KMS-11 (cell line): Measurements from ENCODE around the gene SLC19A1.

ENCODE experiments used
- H2AFZ ChIP-seq: fragments of 200-600 bp; sonication (generic); 2 replicates; pipeline ENCODE4 v1.6.1; 2016; ENCODE audit warnings: antibody characterized with exemption, mixed run types, low read depth
- H3K27ac ChIP-seq: fragments of 200-600 bp; sonication (generic); 2 replicates; pipeline ENCODE4 v1.6.1; 2016; ENCODE audit warnings: mild to moderate bottlenecking, mixed run types
- H3K27me3 ChIP-seq: fragments of 200-600 bp; sonication (generic); 2 replicates; pipeline ENCODE4 v1.6.1; 2017; ENCODE audit warnings: mild to moderate bottlenecking, low read depth, mixed run types, moderate library complexity; ENCODE audit not compliant: insufficient read depth
- H3K36me3 ChIP-seq: fragments of 200-600 bp; sonication (generic); 2 replicates; pipeline ENCODE4 v1.6.1; 2017; ENCODE audit warnings: mild to moderate bottlenecking, mixed run types; ENCODE audit not compliant: insufficient read depth
- H3K4me1 ChIP-seq: fragments of 200-600 bp; sonication (generic); 2 replicates; pipeline ENCODE4 v1.6.1; 2016; ENCODE audit warnings: mild to moderate bottlenecking, low read depth, mixed run types; ENCODE audit not compliant: poor library complexity, severe bottlenecking
- H3K4me2 ChIP-seq: fragments of 200-600 bp; sonication (generic); 2 replicates; pipeline ENCODE4 v1.7.0; 2016; ENCODE audit warnings: mild to moderate bottlenecking, mixed run types
- H3K4me3 ChIP-seq: fragments of 200-600 bp; sonication (generic); IDR thresholded peaks from 2 replicates; pipeline ENCODE4 v1.6.1; 2017; ENCODE audit warnings: low read depth, low read length, mixed read lengths; ENCODE audit not compliant: insufficient read depth
- H3K79me2 ChIP-seq: fragments of 200-600 bp; sonication (generic); 2 replicates; pipeline ENCODE4 v1.6.1; 2016; ENCODE audit warnings: low read depth, mixed run types; ENCODE audit not compliant: insufficient read depth
- H3K9ac ChIP-seq: fragments of 200-600 bp; sonication (generic); 2 replicates; pipeline ENCODE4 v1.6.1; 2016; ENCODE audit warnings: mild to moderate bottlenecking, mixed run types
- H4K20me1 ChIP-seq: fragments of 200-600 bp; sonication (generic); 2 replicates; pipeline ENCODE4 v1.6.1; 2016; ENCODE audit warnings: mild to moderate bottlenecking, mixed run types; ENCODE audit not compliant: insufficient read depth
- CTCF ChIP-seq: fragments of 200-600 bp; sonication (generic); conservative IDR thresholded peaks from 2 replicates; pipeline ENCODE4 v1.6.1; 2017; ENCODE audit warnings: low read depth, mild to moderate bottlenecking, antibody characterized with exemption, low read length, moderate library complexity, mixed read lengths

SLC19A1 gene

GRCh38 chr21:45456584-45457160 is 85.6 kb downstream of the SLC19A1 start:
- Histone ChIP-seq H3K79me2 (no peaks in the 10 kb centered on the region), H3K36me3 (no peaks in the 10 kb centered on the region), H3K27ac (no peak overlapping the region), H4K20me1 (no peaks in the 10 kb centered on the region), H3K9ac (no peak overlapping the region), H2AFZ (no peak overlapping the region), H3K4me3 (no peak overlapping the region), H3K27me3 (peaks cover 46% of the 10 kb centered on the region), H3K4me2 (no peak overlapping the region), H3K4me1 (no peaks in the 10 kb centered on the region)
- no peak for TF ChIP-seq CTCF

DNA sequence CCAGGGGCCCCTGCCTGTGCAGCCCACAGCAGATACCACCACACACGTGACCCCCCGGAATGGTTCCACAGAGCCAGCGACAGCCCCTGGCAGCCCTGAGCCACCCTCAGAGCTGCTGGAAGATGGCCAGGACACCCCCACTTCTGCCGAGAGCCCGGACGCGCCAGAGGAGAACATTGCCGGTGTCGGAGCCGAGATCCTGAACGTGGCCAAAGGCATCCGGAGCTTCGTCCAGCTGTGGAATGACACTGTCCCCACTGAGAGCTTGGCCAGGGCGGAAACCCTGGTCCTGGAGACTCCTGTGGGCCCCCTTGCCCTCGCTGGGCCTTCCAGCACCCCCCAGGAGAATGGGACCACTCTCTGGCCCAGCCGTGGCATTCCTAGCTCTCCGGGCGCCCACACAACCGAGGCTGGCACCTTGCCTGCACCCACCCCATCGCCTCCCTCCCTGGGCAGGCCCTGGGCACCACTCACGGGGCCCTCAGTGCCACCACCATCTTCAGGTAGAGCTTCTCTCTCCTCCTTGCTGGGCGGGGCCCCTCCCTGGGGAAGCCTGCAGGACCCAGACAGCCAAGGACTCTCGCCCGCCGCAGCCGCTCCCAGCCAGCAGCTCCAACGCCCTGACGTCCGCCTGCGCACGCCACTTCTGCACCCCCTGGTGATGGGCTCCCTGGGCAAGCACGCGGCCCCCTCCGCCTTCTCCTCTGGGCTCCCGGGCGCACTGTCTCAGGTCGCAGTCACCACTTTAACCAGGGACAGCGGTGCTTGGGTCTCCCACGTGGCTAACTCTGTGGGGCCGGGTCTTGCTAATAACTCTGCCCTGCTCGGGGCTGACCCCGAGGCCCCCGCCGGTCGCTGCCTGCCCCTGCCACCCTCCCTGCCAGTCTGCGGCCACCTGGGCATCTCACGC is 86.3 kb downstream of the SLC19A1 start:
- Histone ChIP-seq H3K4me3 (no peak overlapping the region), H3K36me3 (no peaks in the 10 kb centered on the region)
- TF ChIP-seq CTCF: no peak

DNA sequence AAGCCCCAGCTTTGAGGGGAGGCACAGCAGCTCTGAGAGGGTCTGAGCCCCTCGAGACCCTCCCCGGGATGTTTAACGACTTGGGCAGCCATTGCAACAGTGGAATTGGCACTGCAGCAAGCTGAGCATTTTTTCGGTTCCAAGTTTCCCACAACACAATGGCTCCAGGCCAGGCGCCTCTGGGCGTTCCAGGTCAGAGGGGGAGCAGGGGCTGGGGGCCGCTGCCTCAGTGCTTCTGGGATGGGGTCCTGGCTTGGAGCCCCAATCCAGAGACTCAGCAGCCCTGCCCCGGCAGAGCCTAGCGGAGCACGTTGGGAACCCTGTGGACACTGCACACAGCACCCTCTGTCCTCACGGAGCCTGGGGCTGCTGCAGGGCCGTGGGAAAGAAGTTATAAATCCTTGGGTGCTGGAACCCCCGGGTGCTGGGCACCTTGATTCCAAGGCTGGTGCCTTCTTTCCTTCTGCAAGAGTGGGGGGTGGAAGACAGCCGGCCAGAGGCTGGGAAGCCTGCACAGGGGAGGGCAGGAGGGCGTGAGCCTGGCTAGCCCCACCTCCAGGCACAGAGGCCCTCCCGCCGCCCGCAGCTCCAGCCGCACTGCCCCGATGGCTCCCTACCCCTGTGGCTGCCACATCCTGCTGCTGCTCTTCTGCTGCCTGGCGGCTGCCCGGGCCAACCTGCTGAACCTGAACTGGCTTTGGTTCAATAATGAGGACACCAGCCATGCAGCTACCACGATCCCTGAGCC is 87.1 kb downstream of the SLC19A1 start:
- H3K4me1 ChIP-seq: no peaks in the 10 kb centered on the region
- no peak overlapping the region for H2AFZ ChIP-seq
- no peaks in the 10 kb centered on the region for H4K20me1 ChIP-seq
- no peak overlapping the region for H3K4me3 ChIP-seq
- H3K4me2 ChIP-seq: no peak overlapping the region
- H3K79me2 ChIP-seq: no peaks in the 10 kb centered on the region
- no peak overlapping the region for H3K9ac ChIP-seq
- no peak overlapping the region for H3K27ac ChIP-seq
- no peaks in the 10 kb centered on the region for H3K36me3 ChIP-seq
- peaks cover 47% of the 10 kb centered on the region for H3K27me3 ChIP-seq
- no peak for TF ChIP-seq CTCF

More for the DNA sequence above, 86.3 kb downstream of the SLC19A1 start:
- Histone ChIP-seq H3K27me3 (peaks cover 47% of the 10 kb centered on the region), H2AFZ (no peak overlapping the region), H3K4me1 (no peaks in the 10 kb centered on the region), H3K27ac (no peak overlapping the region), H3K4me2 (no peak overlapping the region), H4K20me1 (no peaks in the 10 kb centered on the region), H3K79me2 (no peaks in the 10 kb centered on the region), H3K9ac (no peak overlapping the region)

GRCh38 chr21:45454060-45454925 is 87.9 kb downstream of the SLC19A1 start:
- no peak for TF ChIP-seq CTCF

More at GRCh38 chr21:45454060-45454925, 87.9 kb downstream of the SLC19A1 start:
- H3K4me1 ChIP-seq: no peaks in the 10 kb centered on the region
- no peak overlapping the region for H3K9ac ChIP-seq
- H3K27me3 ChIP-seq: peaks cover 48% of the 10 kb centered on the region
- H3K79me2 ChIP-seq: no peaks in the 10 kb centered on the region
- no peak overlapping the region for H2AFZ ChIP-seq
- no peak overlapping the region for H3K4me3 ChIP-seq
- no peak overlapping the region for H3K4me2 ChIP-seq
- no peaks in the 10 kb centered on the region for H4K20me1 ChIP-seq
- H3K36me3 ChIP-seq: no peaks in the 10 kb centered on the region
- no peak overlapping the region for H3K27ac ChIP-seq
